Calu3 (cell line): ENCODE results near the gene ETV3L. TPM values are rescaled to one million over a fixed set of nuclear protein-coding genes. Genes with fewer than 3 reads are reported as not detected.

Experiments used
- BruUV-seq: library from RNA; stranded (reverse); fragments of 400-500 nt; replicated peaks from 2 replicates; lab custom pipeline; 2021; lab: Mats Ljungman, UMichigan
- CTCF ChIA-PET: fragments of 300-600 bp; sonication (Branson Sonifier 250); formaldehyde crosslinking; loops from one replicate; lab custom pipeline; 2022; ENCODE audit warnings: antibody characterized with exemption; lab: Charles Lee
- DNase-seq: peaks from one replicate; pipeline ENCODE4 v3.0.0; 2022
- H3K27ac Mint-ChIP-seq: one replicate; pipeline ENCODE4 v1.8.0; 2022; ENCODE audit warnings: mixed read lengths; ENCODE audit not compliant: unreplicated experiment
- H3K27me3 Mint-ChIP-seq: one replicate; pipeline ENCODE4 v1.8.0; 2022; ENCODE audit warnings: mixed read lengths; ENCODE audit not compliant: unreplicated experiment
- H3K36me3 Mint-ChIP-seq: one replicate; pipeline ENCODE4 v1.8.0; 2022; ENCODE audit warnings: mild to moderate bottlenecking, moderate library complexity, mixed read lengths; ENCODE audit not compliant: insufficient read depth, unreplicated experiment
- H3K4me1 Mint-ChIP-seq: one replicate; pipeline ENCODE4 v1.8.0; 2022; ENCODE audit warnings: mild to moderate bottlenecking, low read depth, mixed read lengths; ENCODE audit not compliant: unreplicated experiment
- H3K4me3 Mint-ChIP-seq: one replicate; pipeline ENCODE4 v1.8.0; 2022; ENCODE audit warnings: mild to moderate bottlenecking, low read depth, moderate library complexity, mixed read lengths; ENCODE audit not compliant: unreplicated experiment
- H3K9me3 Mint-ChIP-seq: one replicate; pipeline ENCODE4 v1.8.0; 2022; ENCODE audit warnings: low read depth, mixed read lengths; ENCODE audit not compliant: unreplicated experiment
- CTCF ChIP-seq: fragments of 200-600 bp; IDR thresholded peaks from one replicate; pipeline ENCODE4 v1.8.0; 2022; ENCODE audit warnings: antibody characterized with exemption; ENCODE audit not compliant: unreplicated experiment
- intact Hi-C: fragments of 100-400 bp; cut with micrococcal nuclease; formaldehyde crosslinking; loops from one replicate; pipeline ENCODE4 v1.10.0; 2022; ENCODE audit not compliant: unreplicated experiment
- total RNA-seq: library from RNA; stranded (reverse); gene quantifications from 2 replicates; pipeline ENCODE4 v1.2.3, GENCODE V29; 2022

ETV3L gene
- total RNA-seq, 1 experiment from 2014 or later = not detected

- no peak for TF ChIP-seq CTCF
- DNase-seq = no peak
- H3K27me3 Mint-ChIP-seq = peaks cover 36% of the 10 kb centered on the region
- no peaks in the 10 kb centered on the region for H3K9me3 Mint-ChIP-seq
- H3K27ac Mint-ChIP-seq = no peak overlapping the region
- intact Hi-C loops = no loop called here
- CTCF ChIA-PET = no interaction called here
- H3K4me3 Mint-ChIP-seq = no peak overlapping the region
- no peaks in the 10 kb centered on the region for H3K4me1 Mint-ChIP-seq
- BruUV-seq = no TSS peak
- no peaks in the 10 kb centered on the region for H3K36me3 Mint-ChIP-seq
Observed at GRCh38 chr1:157098519-157098918, 1.1 kb downstream of the ETV3L start.

- H3K4me1 Mint-ChIP-seq = no peaks in the 10 kb centered on the region
- intact Hi-C loops = no loop called here
- H3K9me3 Mint-ChIP-seq = no peaks in the 10 kb centered on the region
- TF ChIP-seq CTCF = no peak
- peaks cover 27% of the 10 kb centered on the region for H3K27me3 Mint-ChIP-seq
- no peak overlapping the region for H3K27ac Mint-ChIP-seq
- no peak for DNase-seq
- BruUV-seq = no TSS peak
- no peaks in the 10 kb centered on the region for H3K36me3 Mint-ChIP-seq
- no peak overlapping the region for H3K4me3 Mint-ChIP-seq
- CTCF ChIA-PET = interaction anchor here (0.6 kb wide), 1 partner anchor 1827 kb away, joined by 4 read pairs; no protein-coding TSS in a partner anchor
Observed at GRCh38 chr1:157097692-157098091, 1.9 kb downstream of the ETV3L start.

GRCh38 chr1:157096881-157097280 lies 2.7 kb downstream of the ETV3L start:
- no peak overlapping the region for H3K27ac Mint-ChIP-seq

GRCh38 chr1:157095551-157095950 lies 4.1 kb downstream of the ETV3L start:
- DNase-seq = no peak
- H3K36me3 Mint-ChIP-seq = no peaks in the 10 kb centered on the region
- H3K27me3 Mint-ChIP-seq = peaks cover 20% of the 10 kb centered on the region
- TF ChIP-seq CTCF = no peak
- H3K4me1 Mint-ChIP-seq = peaks cover 5% of the 10 kb centered on the region
- no peak overlapping the region for H3K4me3 Mint-ChIP-seq
- no peak overlapping the region for H3K27ac Mint-ChIP-seq
- BruUV-seq = no TSS peak
- intact Hi-C loops = no loop called here
- CTCF ChIA-PET = interaction anchor here (0.6 to 1.0 kb wide), 2 partner anchors 60 to 306 kb away, joined by 3 read pairs; no protein-coding TSS in a partner anchor
- H3K9me3 Mint-ChIP-seq = no peaks in the 10 kb centered on the region

More at GRCh38 chr1:157096881-157097280, 2.7 kb downstream of the ETV3L start:
- TF ChIP-seq CTCF = no peak
- H3K27me3 Mint-ChIP-seq = peaks cover 20% of the 10 kb centered on the region
- no peak for DNase-seq
- no peaks in the 10 kb centered on the region for H3K4me1 Mint-ChIP-seq
- intact Hi-C loops = no loop called here
- no peaks in the 10 kb centered on the region for H3K36me3 Mint-ChIP-seq
- CTCF ChIA-PET = no interaction called here
- no peak overlapping the region for H3K4me3 Mint-ChIP-seq
- BruUV-seq = no TSS peak
- H3K9me3 Mint-ChIP-seq = no peaks in the 10 kb centered on the region
